H9 (cell line): Measurements from ENCODE around the gene SLC15A5. TPM values are rescaled to one million over a fixed set of nuclear protein-coding genes. Genes with fewer than 3 reads are reported as not detected.

Source experiments
- DNase-seq: peaks from one replicate; pipeline ENCODE4 v3.0.0-alpha.2; 2017
- H2AFZ ChIP-seq: one replicate; pipeline ENCODE4 v1.6.1; 2013; ENCODE audit warnings: mild to moderate bottlenecking, low read length, control low read depth, moderate library complexity
- H2AK5ac ChIP-seq: 2 replicates; pipeline ENCODE4 v1.6.1; 2013; ENCODE audit warnings: low read length, control low read depth, mixed read lengths; ENCODE audit not compliant: insufficient read length
- H2BK120ac ChIP-seq: one replicate; pipeline ENCODE4 v1.6.1; 2013; ENCODE audit warnings: low read depth, mild to moderate bottlenecking, low read length, control low read depth, inconsistent platforms; ENCODE audit not compliant: poor library complexity, severe bottlenecking
- H2BK12ac ChIP-seq: 2 replicates; pipeline ENCODE4 v1.6.1; 2013; ENCODE audit warnings: low read length, control low read depth, mixed read lengths, low read depth; ENCODE audit not compliant: insufficient read length
- H2BK15ac ChIP-seq: 2 replicates; pipeline ENCODE4 v1.6.1; 2013; ENCODE audit warnings: low read depth, low read length, control low read depth
- H2BK20ac ChIP-seq: one replicate; pipeline ENCODE4 v1.6.1; 2013; ENCODE audit warnings: low read depth, mild to moderate bottlenecking, low read length, control low read depth, inconsistent platforms; ENCODE audit not compliant: poor library complexity, severe bottlenecking
- H2BK5ac ChIP-seq: 2 replicates; pipeline ENCODE4 v1.6.1; 2013; ENCODE audit warnings: low read length, control low read depth, mixed read lengths; ENCODE audit not compliant: insufficient read length
- H3K14ac ChIP-seq: 2 replicates; pipeline ENCODE4 v1.6.1; 2013; ENCODE audit warnings: low read length, control low read depth; ENCODE audit not compliant: insufficient read depth
- H3K18ac ChIP-seq: 2 replicates; pipeline ENCODE4 v1.6.1; 2013; ENCODE audit warnings: low read depth, mild to moderate bottlenecking, mixed read lengths, low read length, control low read depth; ENCODE audit not compliant: insufficient read length
- H3K23ac ChIP-seq: 2 replicates; pipeline ENCODE4 v1.6.1; 2013; ENCODE audit warnings: low read length, control low read depth, mixed read lengths, low read depth; ENCODE audit not compliant: insufficient read length
- H3K23me2 ChIP-seq: 2 replicates; pipeline ENCODE4 v1.6.1; 2013; ENCODE audit warnings: low read depth, mild to moderate bottlenecking, mixed read lengths, low read length, control low read depth; ENCODE audit not compliant: insufficient read length, poor library complexity, severe bottlenecking
- H3K27ac ChIP-seq: 2 replicates; pipeline ENCODE4 v1.5.1; 2013; ENCODE audit warnings: low read length, control low read depth, mixed read lengths, low read depth; ENCODE audit not compliant: insufficient read length
- H3K27me3 ChIP-seq: 2 replicates; pipeline ENCODE4 v1.6.1; 2013; ENCODE audit warnings: low read length, control low read depth, inconsistent platforms; ENCODE audit not compliant: insufficient read depth
- H3K4ac ChIP-seq: 2 replicates; pipeline ENCODE4 v1.6.1; 2013; ENCODE audit warnings: low read depth, mild to moderate bottlenecking, control low read depth, inconsistent platforms, low read length, moderate library complexity
- H3K4me1 ChIP-seq: 2 replicates; pipeline ENCODE4 v1.6.1; 2013; ENCODE audit warnings: low read length, control low read depth, inconsistent platforms; ENCODE audit not compliant: insufficient read depth
- H3K4me2 ChIP-seq: 2 replicates; pipeline ENCODE4 v1.6.1; 2013; ENCODE audit warnings: low read length, control low read depth, mixed read lengths; ENCODE audit not compliant: insufficient read length, insufficient read depth
- H3K56ac ChIP-seq: 2 replicates; pipeline ENCODE4 v1.6.1; 2013; ENCODE audit warnings: low read depth, mild to moderate bottlenecking, mixed read lengths, low read length, control low read depth; ENCODE audit not compliant: insufficient read length
- H3K79me1 ChIP-seq: 2 replicates; pipeline ENCODE4 v1.6.1; 2013; ENCODE audit warnings: low read depth, mild to moderate bottlenecking, moderate library complexity, low read length, control low read depth, inconsistent platforms; ENCODE audit not compliant: insufficient read depth, poor library complexity, severe bottlenecking
- H3K79me2 ChIP-seq: 2 replicates; pipeline ENCODE4 v1.6.1; 2013; ENCODE audit warnings: low read length, control low read depth, inconsistent platforms; ENCODE audit not compliant: insufficient read depth
- H3K9ac ChIP-seq: 2 replicates; pipeline ENCODE4 v1.6.1; 2013; ENCODE audit warnings: low read length, control low read depth, mixed read lengths; ENCODE audit not compliant: insufficient read length; ENCODE audit errors: extremely low read depth
- H3K9me3 ChIP-seq: one replicate; pipeline ENCODE4 v1.6.1; 2013; ENCODE audit warnings: low read depth, low read length, inconsistent platforms; ENCODE audit not compliant: control insufficient read depth
- H3T11ph ChIP-seq: one replicate; pipeline ENCODE4 v1.6.1; 2013; ENCODE audit warnings: mild to moderate bottlenecking, low read length, control low read depth, inconsistent platforms
- H4K20me1 ChIP-seq: one replicate; pipeline ENCODE4 v1.6.1; 2013; ENCODE audit not compliant: control insufficient read depth, insufficient read length, insufficient read depth
- H4K5ac ChIP-seq: 2 replicates; pipeline ENCODE4 v1.6.1; 2013; ENCODE audit warnings: low read depth, mild to moderate bottlenecking, mixed read lengths, low read length, control low read depth; ENCODE audit not compliant: insufficient read length
- H4K8ac ChIP-seq: replicated peaks from 2 replicates; pipeline ENCODE4 v1.6.1; 2013; ENCODE audit warnings: low read length, control low read depth, mixed read lengths, low read depth; ENCODE audit not compliant: insufficient read length
- H4K91ac ChIP-seq: 2 replicates; pipeline ENCODE4 v1.6.1; 2013; ENCODE audit warnings: low read depth, mild to moderate bottlenecking, moderate library complexity, mixed read lengths, low read length, control low read depth; ENCODE audit not compliant: insufficient read length
- H3K27ac Mint-ChIP-seq, 3 experiments: 2 replicates in 2 of 3; 3 replicates in 1 of 3; pipeline ENCODE4 v1.8.0; 2020 to 2021; ENCODE audit warnings: mixed read lengths in 3 of 3, mild to moderate bottlenecking in 1 of 3, moderate library complexity in 1 of 3
- H3K27me3 Mint-ChIP-seq: 2 replicates; pipeline ENCODE4 v1.8.0; 2021; ENCODE audit warnings: low read depth, mild to moderate bottlenecking, moderate library complexity, mixed read lengths
- H3K36me3 Mint-ChIP-seq, 3 experiments: 2 replicates in 2 of 3; 3 replicates in 1 of 3; pipeline ENCODE4 v1.8.0; 2020 to 2021; ENCODE audit warnings: low read depth in 3 of 3, mixed read lengths in 3 of 3; ENCODE audit not compliant: insufficient read depth in 1 of 3
- H3K4me1 Mint-ChIP-seq, 2 experiments: 2 replicates each; pipeline ENCODE4 v1.8.0; 2020; ENCODE audit warnings: mixed read lengths in 2 of 2
- H3K4me3 Mint-ChIP-seq, 2 experiments: 2 replicates in 1 of 2; 3 replicates in 1 of 2; pipeline ENCODE4 v1.8.0; 2020 to 2021; ENCODE audit warnings: mild to moderate bottlenecking in 2 of 2, mixed read lengths in 2 of 2, moderate library complexity in 1 of 2
- H3K9me3 Mint-ChIP-seq, 2 experiments: 2 replicates in 1 of 2; 3 replicates in 1 of 2; pipeline ENCODE4 v1.8.0; 2020; ENCODE audit warnings: mild to moderate bottlenecking in 2 of 2, mixed read lengths in 2 of 2, moderate library complexity in 1 of 2
- WGBS: extraction: QIAGEN DNeasy Blood & Tissue Kit; methylation state at CpG from one replicate; pipeline ENCODE4 v1.1.7; 2013; ENCODE audit warnings: missing lambda C conversion rate, low lambda C conversion rate, mixed read lengths; ENCODE audit not compliant: insufficient read length; ENCODE audit errors: extremely low coverage; 5-methylcytosine and 5-hydroxymethylcytosine counted together
- total RNA-seq: library from RNA; stranded (reverse); gene quantifications from 2 replicates; pipeline ENCODE4 v1.2.1, GENCODE V29; 2021
- TF ChIP-seq, protein P1 (sequence below): fragments of 200-600 bp; sonication (generic); conservative IDR thresholded peaks from 3 replicates; pipeline ENCODE4 v1.8.0; 2021; ENCODE audit warnings: antibody characterized with exemption, mild to moderate bottlenecking

SLC15A5 gene
- total RNA-seq, 1 experiment from 2014 or later = not detected

DNA sequence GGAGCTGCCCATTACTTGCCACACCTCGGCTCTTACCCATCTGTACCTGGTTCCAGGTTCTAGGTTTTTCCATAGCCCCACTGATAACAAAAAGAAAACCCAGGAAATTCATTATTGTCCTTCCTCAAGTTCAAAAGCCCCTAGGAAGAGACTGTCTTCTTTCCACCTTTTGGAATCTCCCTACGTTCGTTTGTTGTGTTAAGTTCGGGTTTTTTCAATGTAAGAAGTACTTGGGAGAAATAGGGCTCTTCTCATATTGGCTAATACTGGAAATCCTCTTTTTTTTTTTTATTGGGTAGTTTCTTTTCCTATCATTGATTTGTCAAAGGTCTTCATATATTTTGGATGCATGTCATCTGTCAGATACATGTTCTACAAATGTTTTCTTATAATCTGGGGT, 17.3 kb downstream of the SLC15A5 start:
- H2AK5ac ChIP-seq = no peak overlapping the region
- H3K79me2 ChIP-seq = no peaks in the 10 kb centered on the region
- H3K9ac ChIP-seq = no peak overlapping the region
- H4K8ac ChIP-seq = no peak overlapping the region
- no peaks in the 10 kb centered on the region for H3K27me3 ChIP-seq
- no peak for DNase-seq
- H3K23me2 ChIP-seq = no peaks in the 10 kb centered on the region
- no peak overlapping the region for H3K4ac ChIP-seq
- no peak overlapping the region for H2BK12ac ChIP-seq
- Mint-ChIP-seq H3K36me3 (peaks cover 7 to 21% (median 15%) of the 10 kb centered on the region in 3 experiments), H3K4me1 (no peaks in the 10 kb centered on the region), H3K27ac (no peak overlapping the region), H3K4me3 (no peak overlapping the region), H3K9me3 (peaks cover 21 to 24% of the 10 kb centered on the region in 2 experiments), H3K27me3 (no peaks in the 10 kb centered on the region)
- TF ChIP-seq, protein P1, sequence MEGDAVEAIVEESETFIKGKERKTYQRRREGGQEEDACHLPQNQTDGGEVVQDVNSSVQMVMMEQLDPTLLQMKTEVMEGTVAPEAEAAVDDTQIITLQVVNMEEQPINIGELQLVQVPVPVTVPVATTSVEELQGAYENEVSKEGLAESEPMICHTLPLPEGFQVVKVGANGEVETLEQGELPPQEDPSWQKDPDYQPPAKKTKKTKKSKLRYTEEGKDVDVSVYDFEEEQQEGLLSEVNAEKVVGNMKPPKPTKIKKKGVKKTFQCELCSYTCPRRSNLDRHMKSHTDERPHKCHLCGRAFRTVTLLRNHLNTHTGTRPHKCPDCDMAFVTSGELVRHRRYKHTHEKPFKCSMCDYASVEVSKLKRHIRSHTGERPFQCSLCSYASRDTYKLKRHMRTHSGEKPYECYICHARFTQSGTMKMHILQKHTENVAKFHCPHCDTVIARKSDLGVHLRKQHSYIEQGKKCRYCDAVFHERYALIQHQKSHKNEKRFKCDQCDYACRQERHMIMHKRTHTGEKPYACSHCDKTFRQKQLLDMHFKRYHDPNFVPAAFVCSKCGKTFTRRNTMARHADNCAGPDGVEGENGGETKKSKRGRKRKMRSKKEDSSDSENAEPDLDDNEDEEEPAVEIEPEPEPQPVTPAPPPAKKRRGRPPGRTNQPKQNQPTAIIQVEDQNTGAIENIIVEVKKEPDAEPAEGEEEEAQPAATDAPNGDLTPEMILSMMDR = no peak
- no peaks in the 10 kb centered on the region for H3K79me1 ChIP-seq
- no peak overlapping the region for H3K18ac ChIP-seq
- no peak overlapping the region for H3K27ac ChIP-seq
- H2AFZ ChIP-seq = no peak overlapping the region
- H3T11ph ChIP-seq = no peak overlapping the region
- H4K91ac ChIP-seq = no peak overlapping the region
- no peak overlapping the region for H2BK5ac ChIP-seq
- H2BK20ac ChIP-seq = no peak overlapping the region
- H2BK120ac ChIP-seq = no peak overlapping the region
- no CpG with 5 or more reads among the region's 4 CpGs for WGBS
- H3K4me2 ChIP-seq = no peak overlapping the region
- H3K56ac ChIP-seq = no peak overlapping the region
- no peak overlapping the region for H4K5ac ChIP-seq
- no peaks in the 10 kb centered on the region for H3K4me1 ChIP-seq
- no peaks in the 10 kb centered on the region for H3K9me3 ChIP-seq
- H3K14ac ChIP-seq = no peak overlapping the region
- no peaks in the 10 kb centered on the region for H4K20me1 ChIP-seq
- no peak overlapping the region for H2BK15ac ChIP-seq
- no peak overlapping the region for H3K23ac ChIP-seq
